Measurements from ENCODE around the gene SH3YL1. TPM values are rescaled to one million over a fixed set of nuclear protein-coding genes. Genes with fewer than 3 reads are reported as not detected.

Gene SH3YL1
- total and polyA plus RNA-seq, 7 donors, result 7.7 to 10.0 (median 9.2) TPM

DNA sequence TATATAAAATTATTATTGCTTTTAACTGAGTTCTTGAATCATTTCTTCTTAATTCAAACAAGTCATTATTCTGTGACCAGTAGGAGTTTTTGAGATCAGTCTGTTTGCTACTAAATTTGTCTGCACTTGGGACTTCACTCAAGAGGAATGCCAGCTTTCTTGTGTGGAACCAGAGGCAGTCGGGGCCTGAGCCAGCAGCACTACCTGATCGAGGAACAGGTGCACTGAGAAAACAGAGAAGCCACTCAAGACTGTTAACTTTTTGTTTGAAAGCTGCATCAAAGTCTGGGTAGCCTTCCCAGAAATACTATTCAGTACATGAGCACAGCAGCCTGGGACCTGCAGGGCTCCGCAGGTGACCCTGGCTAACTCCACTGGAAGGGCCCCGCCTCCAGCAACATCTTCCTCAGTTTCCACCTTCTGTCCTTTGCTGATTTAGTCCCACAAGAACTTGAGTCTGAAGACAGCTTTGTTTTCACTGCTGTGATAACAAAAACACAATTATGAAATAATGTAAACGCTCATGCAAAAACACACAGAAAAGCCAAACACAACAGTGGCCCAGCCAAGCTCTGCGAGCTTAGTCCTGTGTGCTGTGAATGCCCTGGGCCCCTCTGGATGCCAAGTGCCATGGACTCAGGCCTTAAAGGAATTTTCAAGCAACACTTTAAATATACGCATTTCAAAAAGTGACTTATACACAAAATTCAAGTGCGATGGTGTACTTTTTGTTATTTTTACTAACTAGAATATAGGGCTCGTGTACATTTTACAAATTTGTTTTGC is 62.0 kb downstream of the SH3YL1 start:
- ATAC-seq (no peak), DNase-seq (no peak)
- H3K27ac ChIP-seq, result no peak overlapping the region
- TF ChIP-seq, protein P1, sequence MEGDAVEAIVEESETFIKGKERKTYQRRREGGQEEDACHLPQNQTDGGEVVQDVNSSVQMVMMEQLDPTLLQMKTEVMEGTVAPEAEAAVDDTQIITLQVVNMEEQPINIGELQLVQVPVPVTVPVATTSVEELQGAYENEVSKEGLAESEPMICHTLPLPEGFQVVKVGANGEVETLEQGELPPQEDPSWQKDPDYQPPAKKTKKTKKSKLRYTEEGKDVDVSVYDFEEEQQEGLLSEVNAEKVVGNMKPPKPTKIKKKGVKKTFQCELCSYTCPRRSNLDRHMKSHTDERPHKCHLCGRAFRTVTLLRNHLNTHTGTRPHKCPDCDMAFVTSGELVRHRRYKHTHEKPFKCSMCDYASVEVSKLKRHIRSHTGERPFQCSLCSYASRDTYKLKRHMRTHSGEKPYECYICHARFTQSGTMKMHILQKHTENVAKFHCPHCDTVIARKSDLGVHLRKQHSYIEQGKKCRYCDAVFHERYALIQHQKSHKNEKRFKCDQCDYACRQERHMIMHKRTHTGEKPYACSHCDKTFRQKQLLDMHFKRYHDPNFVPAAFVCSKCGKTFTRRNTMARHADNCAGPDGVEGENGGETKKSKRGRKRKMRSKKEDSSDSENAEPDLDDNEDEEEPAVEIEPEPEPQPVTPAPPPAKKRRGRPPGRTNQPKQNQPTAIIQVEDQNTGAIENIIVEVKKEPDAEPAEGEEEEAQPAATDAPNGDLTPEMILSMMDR (IDR thresholded peaks at IDR 0.05), result no peak
- peaks cover 0 to 4% (median 2%) of the 10 kb centered on the region in 3 donors for H3K27me3 ChIP-seq (ENCODE audit: insufficient read depth in 3 of 3, low read length in 2 of 3)
- WGBS, 3 donors, result 86 to 92% (median 91%) methylated on average over 9 of the region's 9 CpGs
- no peaks in the 10 kb centered on the region for H3K4me1 ChIP-seq
- no peaks in the 10 kb centered on the region for H3K9me3 ChIP-seq
- no peak overlapping the region for H3K4me3 ChIP-seq
- no peaks in the 10 kb centered on the region for H3K36me3 ChIP-seq (ENCODE audit: insufficient read depth in 1 of 2, low read depth in 1 of 2)
- intact Hi-C loops (cut with DNase I), result no loop called here

- TF ChIP-seq, protein P1 (IDR thresholded peaks at IDR 0.05), result no peak
Observed at GRCh38 chr2:199041-199966, 64.5 kb downstream of the SH3YL1 start.

DNA sequence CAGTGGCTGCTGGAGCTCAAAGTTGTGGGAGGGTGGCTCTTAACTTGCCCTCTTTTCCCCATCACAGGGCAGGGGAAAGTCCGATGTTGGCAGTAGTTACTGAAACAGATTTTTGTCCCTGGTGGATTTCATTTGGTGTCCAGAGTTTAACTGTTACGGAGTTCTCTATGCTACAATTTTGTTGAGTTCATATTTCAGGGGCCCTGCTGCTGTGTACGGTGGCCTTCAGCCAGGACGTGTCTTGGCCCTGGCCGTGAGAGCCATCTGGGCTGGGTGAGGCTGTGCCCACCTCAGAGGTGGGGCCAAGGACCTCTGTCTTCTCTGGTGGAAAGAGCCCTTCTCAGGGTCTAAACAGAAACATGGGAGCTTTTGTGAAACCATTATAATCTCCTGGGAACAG is 67.4 kb downstream of the SH3YL1 start:
- DNase-seq, result no peak
- WGBS, 3 donors, result 28 to 52% (median 50%) methylated on average over 5 of the region's 5 CpGs
- no peaks in the 10 kb centered on the region for H3K4me1 ChIP-seq
- H3K27ac ChIP-seq, result no peak overlapping the region
- H3K4me3 ChIP-seq, result no peak overlapping the region
- H3K9me3 ChIP-seq, result no peaks in the 10 kb centered on the region
- H3K27me3 ChIP-seq (ENCODE audit: insufficient read depth in 3 of 3, low read length in 2 of 3), result no peaks in the 10 kb centered on the region
- TF ChIP-seq, protein P1 (IDR thresholded peaks at IDR 0.05), result no peak
- no peak for ATAC-seq
- H3K36me3 ChIP-seq (ENCODE audit: insufficient read depth in 1 of 2, low read depth in 1 of 2), result no peaks in the 10 kb centered on the region
- intact Hi-C loops (cut with DNase I), result no loop called here

More at GRCh38 chr2:199041-199966, 64.5 kb downstream of the SH3YL1 start:
- no peak for DNase-seq
- ATAC-seq, result no peak
- H3K36me3 ChIP-seq (ENCODE audit: insufficient read depth in 1 of 2, low read depth in 1 of 2), result no peaks in the 10 kb centered on the region
- H3K27me3 ChIP-seq (ENCODE audit: insufficient read depth in 3 of 3, low read length in 2 of 3), result peaks cover 0 to 2% (median 0%) of the 10 kb centered on the region in 3 donors
- 77 to 80% (median 79%) methylated on average over 22 of the region's 22 CpGs for WGBS, 3 donors
- no peak overlapping the region for H3K4me3 ChIP-seq
- H3K4me1 ChIP-seq, result no peaks in the 10 kb centered on the region
- H3K27ac ChIP-seq, result no peak overlapping the region
- intact Hi-C loops (cut with DNase I), result no loop called here
- H3K9me3 ChIP-seq, result no peaks in the 10 kb centered on the region

DNA sequence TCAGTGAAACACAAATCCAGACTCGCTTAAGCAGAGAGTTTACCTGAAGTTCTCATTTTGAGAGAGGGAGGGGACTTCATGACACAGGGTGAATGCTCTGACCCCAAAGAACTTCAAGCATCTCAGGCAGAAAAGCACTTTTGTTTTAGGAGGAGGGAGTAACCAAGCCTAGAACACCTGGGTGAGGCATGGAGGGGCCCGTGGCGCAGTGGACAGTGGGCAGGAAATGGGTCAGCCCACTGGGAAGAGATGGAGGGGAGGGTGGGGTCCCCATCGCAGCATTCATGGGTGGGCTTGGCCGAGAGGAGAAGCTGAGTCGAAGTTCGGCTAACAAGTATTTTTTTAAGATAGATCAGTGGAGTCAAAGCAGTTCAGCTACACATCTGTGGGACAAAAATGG is 67.9 kb downstream of the SH3YL1 start:
- no peak overlapping the region for H3K27ac ChIP-seq
- H3K27me3 ChIP-seq (ENCODE audit: insufficient read depth in 3 of 3, low read length in 2 of 3), result no peaks in the 10 kb centered on the region
- intact Hi-C loops (cut with DNase I), result no loop called here
- ATAC-seq (no peak), DNase-seq (no peak)
- H3K36me3 ChIP-seq (ENCODE audit: insufficient read depth in 1 of 2, low read depth in 1 of 2), result no peaks in the 10 kb centered on the region
- no peaks in the 10 kb centered on the region for H3K4me1 ChIP-seq
- no peaks in the 10 kb centered on the region for H3K9me3 ChIP-seq
- H3K4me3 ChIP-seq, result no peak overlapping the region
- TF ChIP-seq, protein P1 (IDR thresholded peaks at IDR 0.05), result no peak
- 60 to 81% (median 74%) methylated on average over 7 of the region's 7 CpGs for WGBS, 3 donors

Data from psoas muscle (tissue), 8 donors.